ENCODE results near the gene PRRT4.

The PRRT4 gene

DNA sequence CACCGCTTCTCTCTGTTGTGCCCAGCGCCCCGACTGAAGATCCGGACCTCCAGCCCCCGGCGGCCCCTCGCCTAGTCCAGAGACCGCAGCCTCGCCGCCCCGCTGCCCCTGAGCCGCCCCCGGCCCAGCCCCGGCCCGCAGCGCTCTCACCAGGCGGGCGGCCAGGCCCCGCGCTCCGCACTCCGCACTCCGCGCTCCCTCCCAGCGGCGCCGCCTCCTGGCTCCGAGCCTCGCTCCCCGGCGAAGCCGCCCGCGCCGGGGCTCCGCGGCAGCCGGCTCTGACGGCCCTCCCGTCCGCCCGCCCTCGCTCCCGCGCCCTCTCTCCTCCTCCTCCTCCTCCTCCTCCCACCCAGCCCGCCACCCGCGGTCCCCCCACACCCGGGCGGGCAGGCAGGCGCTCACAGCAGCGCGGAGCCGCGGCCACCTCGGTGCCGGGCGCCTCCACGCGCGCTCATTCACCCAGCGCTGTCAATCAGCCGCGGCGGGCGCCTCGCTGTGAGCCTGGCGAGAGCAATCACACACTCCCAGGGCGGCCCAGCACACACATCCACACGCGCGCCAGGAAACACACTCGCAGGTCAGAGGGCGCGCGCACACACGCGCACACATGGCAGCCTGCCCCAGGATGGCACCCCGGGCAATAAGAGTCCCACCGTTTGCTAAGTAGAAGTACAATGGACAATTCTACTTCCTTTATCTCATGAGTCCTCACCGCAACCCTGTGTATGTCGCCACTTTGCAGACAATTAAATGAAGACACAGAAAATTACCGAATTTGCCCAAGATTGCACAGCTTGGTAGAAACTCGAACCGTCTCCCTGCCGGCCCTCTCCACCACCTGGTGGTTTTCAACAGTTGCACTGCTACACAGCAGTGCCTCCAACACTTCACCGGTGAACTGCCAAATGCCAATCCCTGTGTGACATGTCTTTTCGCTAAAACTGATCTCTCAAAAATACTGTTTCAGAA is at the start of gene PRRT4:
Gene PRRT4, minus strand, starts transcription at position 280 of the 969 bp plus-strand sequence.
- DNase-seq (ENCODE audit: low read depth in 3 of 3): peak in 2 of 3 experiments; percentile 26 to 37

DNA sequence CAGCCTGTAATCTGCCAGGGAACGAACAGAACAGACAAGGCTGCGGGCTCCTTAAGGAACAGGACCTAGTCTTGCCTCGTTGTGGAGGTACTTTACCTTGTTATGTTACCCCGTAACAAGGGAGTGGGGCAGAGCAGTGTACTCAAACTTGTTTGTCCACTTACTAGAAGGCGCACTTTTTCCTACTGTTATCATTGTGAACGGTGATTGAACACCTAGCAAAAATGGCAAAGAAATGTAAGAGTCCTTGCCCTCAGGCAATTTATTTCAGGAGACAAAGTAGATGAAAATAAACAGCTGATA is 48.9 kb upstream of the PRRT4 start:
- no peak for DNase-seq (ENCODE audit: low read depth in 3 of 3)

DNA sequence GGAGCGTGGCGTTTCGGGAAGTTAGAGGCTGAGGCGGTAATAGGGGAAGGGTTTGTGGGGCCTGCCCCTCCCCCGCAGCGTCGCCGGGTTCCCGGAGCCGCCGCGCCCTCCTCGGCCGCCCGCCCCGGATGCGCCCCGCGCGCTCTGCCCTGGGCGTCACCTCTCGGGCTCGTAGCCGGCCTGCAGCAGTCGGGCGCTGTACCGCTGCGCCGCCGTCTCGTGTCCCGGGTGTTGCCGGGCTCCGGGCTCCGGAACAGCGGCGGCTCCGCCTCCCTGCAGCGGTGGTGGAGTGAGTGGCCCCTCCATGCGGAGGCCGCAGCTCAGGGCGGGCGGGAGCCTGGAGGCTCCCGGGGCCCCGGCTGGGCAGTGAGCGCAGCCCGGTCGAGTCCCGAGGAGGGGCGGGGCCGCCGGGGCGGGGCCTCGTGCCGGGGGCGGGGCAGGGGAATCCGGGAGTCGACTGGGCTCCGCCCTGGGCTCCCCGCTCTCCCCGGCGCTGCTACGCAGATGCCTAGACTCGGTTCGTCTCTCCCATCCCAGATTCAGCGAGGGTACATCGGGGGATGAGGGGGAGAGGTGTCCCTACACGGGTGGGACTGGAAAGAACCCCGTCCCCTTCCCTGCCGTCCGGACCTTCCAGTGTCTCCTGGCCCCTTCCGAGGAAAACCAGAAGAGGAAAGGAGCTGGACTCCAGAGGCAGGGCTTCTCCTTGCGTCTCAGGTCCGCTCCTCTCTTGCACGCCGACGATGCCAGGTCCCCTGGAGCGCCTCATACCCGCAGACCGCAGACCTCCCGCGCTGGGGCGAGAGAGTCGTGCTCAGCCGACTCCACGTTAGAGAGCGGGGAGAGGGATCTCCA is 48.3 kb upstream of the PRRT4 start, which contains the start of gene IMPDH1:
Gene IMPDH1, minus strand, starts transcription at position 387 of the 855 bp plus-strand sequence. Its CDS starts 81 bp downstream, at position 306.
- DNase-seq (ENCODE audit: low read depth in 3 of 3): peak; percentile 75 to 88 (median 78)

DNA sequence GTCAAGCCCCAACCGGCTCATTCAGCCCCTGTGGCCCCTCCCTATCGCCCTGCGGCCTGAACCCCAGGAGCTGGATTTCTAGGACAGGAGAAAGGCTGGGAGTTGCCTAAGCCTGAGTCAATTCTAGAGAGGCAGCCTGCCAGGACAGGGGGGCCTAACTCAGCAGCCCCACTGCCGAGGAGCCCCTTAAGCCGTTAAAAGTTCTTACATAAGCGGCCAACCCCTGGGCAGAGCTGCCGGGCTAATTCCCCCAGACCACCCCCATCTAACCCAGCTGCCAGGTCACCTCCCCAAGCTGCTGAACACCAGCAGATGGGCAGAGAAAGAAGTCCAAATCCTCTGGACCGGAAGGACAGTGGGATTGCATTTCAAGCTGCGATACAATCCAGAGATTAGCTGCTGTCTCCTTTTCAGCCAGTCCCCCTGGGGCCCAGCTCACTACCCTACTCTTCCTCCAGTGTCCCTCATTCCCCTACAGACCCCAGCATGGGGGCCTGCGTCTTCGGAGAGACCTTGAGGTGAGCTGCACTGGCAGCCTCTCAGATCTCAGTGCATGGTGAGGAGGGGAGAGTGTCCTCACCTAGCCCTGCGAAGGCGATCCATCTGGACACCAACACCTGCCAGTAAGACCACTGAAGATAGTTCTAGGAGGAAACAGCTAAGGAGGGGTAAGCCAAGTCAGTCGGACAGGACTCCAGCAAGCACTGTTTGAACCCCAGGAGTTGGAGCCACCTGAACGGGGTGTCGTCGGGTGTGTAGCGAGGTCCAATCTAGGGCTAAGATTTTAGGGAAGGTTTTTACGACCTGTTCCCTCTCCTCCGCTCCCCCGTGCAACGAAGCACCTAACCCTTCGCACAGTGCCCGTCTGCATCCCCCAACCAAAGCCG is 47.5 kb upstream of the PRRT4 start:
- no peak for DNase-seq (ENCODE audit: low read depth in 3 of 3)

DNA sequence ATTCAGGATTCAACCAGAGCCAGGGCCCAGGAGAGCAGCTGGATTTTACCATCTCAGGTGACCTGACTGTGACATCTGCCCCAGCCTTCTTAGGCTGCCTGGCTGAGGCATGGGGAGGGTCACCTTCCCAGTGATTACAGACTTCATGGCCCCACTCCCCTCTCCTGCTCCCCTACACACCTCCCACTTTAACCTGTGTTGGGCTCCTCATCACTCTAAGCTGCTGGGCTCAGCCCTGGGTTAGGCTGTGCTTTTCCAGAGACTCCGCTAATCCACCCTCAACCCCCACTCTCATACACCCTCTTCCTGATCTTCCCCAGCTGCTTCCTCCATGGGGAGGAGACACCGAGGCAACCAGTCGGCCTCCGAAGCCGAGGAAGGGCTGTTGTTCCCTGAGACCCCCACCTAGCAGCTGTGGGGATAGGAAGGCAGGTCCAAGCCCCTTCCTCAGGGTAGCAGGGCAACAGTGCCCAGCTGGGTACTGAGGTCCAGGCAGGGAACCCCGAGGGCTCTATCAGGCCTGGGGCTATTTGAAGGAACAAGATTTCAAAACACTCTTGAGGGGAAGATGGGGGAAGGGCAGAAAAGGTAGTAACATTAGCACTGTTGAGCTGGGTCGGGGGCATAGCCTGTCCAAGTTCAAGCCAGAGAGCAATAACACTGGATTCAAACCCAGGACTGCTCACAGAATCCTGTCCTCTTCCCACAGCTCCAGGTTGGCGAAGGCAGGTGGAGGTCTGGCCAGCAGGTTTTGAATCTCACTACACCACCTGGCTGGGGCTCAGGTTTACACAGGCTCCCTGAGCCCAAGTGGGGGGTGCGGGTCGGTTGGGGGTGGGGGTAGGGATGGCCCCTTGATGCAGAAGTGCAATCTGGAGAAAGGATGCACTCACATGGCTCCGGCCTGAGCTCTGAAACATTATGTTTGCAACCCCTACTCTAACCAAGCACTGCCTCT is 46.5 kb upstream of the PRRT4 start:
- no peak for DNase-seq (ENCODE audit: low read depth in 3 of 3)

DNA sequence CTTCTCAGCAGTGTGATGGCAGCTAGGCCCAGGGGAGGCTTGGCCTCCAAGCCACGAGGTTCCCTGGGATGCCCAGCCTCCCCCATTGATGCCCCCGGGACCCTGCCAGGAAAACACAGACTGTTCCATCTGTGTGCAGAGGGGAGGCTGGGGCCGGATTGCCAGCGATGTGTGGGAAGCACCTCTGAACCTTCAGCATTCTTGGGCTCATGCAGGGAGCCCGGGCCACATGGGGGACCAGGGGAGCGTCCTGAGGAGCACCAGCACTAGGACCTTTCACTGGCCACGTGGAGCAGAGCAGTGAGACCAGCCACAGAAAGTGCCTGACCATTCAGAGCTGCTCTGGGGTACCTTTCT is 45.7 kb upstream of the PRRT4 start:
- DNase-seq (ENCODE audit: low read depth in 3 of 3): no peak

DNA sequence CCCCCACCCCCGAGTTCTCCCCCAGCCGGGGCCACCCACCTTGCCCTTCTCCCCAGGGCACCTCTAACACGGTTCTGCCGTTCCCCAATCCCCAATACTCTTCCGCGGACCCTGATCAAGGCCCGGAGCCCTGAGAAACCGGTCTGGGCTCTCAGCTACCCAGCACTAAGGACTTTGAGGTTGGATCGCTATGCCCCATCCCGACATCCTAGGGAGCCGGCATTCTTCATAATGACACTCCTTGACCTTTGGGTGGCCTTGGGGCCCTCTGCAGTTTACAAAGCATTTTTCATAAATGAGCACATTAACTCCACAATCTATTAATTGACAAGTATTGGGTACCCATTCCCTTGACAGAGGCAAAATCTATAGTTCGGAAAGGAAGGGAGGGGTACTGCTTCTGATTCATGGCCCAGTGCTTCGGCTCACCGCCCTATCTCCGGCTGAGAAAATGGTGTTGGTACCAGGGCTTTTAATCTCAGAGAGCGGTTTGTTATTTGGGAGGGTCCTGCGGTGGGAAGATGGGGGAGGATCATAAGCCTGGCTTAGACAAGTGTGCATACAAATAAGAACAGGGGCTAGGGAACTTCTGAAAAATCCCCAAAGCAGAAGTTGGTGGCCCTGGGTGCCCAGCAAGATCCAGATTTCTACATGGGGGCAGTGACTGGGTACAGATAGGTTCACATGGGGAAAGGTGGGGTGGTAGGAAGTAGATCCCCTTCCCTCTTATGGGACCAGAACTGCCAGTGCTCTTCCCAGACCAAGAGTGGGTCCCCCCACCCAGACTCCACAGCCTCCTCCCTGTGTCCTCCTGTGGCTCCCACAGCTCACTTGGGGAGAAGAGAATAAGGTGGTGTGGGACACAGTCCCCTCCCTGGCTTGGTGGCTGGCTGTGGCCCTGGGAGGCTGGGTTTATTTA is 45.1 kb upstream of the PRRT4 start:
- no peak for DNase-seq (ENCODE audit: low read depth in 3 of 3)

DNA sequence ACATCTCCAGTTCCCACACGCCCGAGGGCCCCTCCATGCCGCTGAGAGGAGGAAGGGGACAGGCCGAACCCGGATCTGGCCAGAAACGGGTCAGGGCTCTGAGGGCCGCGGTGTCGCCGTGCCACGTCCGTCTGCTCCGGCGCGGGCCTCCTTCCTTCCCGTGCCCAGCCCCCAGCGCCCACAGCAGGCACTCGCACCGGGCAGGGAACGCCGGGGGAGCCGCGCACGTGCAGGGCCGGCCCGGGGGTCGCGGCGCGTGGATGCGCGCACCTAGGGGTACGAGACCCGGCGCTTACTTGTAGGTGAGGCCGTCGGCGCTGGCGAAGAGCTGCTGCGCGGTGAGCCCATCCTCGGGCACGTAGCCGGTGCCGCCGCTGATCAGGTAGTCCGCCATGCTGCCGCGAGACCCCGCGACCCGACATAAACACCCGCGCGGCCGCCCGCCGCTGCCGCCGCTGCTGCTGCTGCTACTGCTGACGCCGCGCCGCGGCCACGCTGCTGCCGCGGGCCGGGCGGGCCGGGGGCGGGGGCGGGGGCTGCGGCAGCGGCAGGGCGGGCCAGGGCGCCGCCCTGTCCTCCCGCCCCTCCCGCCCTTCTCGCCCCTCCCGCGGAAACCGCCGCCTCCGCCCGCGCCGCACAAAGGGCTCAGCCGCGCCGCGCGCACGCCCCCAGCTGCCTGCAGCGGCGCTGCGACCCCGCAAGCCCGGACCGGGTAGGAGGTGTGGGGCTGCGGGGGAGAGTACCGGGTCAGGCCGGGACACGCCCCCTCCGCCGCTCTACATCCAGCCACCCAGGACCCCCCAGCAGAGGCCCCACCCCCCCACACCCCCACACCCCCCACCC is 44.2 kb upstream of the PRRT4 start:
- DNase-seq (ENCODE audit: low read depth in 3 of 3): peak; percentile 37 to 54 (median 41)

DNA sequence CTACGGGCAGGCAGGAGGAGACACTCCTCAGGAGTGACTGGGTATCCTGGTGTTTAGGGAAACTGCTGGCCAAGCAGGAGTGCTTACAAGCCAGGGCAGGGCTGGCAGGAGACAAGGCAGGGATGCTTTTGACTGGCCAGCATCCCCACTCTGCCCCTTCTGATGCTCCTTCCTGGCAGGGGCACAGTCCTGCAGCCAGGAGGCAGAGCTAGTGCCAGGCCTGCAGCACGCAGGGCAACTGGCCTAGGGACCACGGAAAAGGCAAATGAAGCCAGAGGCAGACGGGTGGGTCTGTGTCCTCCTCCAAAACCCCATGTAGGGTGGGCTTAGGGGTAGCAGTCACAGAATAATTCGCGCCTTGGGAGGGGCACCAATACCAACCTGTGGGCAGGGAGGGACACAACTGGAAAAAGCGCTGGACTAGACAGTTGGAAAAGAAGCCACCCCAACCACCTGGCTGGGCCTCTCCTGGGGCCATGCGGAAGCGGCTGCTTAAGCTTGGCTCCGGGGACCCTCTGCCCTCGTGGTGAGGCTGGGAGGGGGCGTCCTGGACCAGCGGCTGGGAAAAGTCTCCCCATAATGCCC is 43.5 kb upstream of the PRRT4 start:
- DNase-seq (ENCODE audit: low read depth in 3 of 3): no peak

DNA sequence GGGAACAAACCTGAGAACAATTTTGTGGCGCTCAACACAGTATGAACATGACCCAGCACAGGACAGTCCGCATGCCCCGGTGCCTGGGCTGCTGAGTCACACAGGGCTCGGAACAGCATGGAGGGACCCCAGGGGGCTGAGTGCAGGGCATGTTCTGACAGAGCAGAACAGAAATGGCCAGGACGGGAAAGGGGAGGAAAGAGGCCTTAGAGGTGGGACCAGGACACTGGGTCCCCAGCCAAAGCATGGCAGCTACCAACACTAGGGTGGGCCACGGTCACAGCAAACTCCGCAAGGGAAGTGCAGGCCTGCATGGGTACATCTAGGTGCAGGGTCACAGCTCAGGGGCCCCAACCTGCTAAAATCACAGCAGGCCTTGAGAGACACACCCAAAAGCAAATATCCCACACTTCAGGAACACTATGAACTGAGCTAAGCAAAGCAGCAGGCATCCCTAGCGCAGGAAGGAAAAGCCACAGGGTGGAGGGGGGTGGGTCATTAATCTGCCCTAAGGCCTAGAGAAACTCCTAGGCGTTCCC is 42.7 kb upstream of the PRRT4 start:
- no peak for DNase-seq (ENCODE audit: low read depth in 3 of 3)

DNA sequence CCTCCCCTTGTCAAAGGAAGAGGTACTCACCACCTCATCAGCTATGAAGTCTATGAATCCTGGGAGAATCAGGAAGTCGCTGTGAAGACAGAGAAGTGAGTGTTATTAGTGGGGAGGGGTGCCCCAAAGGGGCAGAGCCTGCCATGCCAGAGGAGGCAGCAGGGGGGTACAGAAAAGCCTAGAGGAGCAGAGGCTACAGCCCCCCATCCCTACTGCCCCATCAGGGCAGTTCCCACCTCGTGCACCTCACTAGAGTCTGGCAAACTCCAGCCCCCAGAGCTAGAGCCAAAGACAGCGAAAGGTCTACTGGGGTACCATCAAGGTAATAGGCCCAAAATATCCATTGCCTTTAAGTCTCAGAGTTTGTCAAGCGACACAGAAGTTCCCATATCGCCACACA is 42.2 kb upstream of the PRRT4 start:
- no peak for DNase-seq (ENCODE audit: low read depth in 3 of 3)

DNA sequence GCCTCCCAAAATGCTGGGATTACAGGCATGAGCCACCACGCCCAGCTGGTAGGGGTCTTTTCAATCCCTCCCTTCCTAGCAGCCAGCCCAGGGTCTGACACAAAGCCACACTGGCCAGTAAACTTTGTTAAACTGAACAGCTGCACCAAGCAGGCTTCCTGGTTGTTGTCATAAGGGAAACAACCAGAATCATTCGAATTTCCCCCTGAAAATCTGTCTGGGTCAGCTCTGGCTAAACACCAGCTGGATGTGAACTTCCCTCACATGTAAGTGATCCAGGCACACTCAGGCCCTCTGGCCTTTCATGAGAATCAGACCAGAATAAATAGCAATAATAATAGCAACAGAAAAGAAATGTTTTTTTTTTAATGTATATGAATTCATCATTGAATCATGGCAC is 40.9 kb upstream of the PRRT4 start:
- DNase-seq (ENCODE audit: low read depth in 3 of 3): no peak

DNA sequence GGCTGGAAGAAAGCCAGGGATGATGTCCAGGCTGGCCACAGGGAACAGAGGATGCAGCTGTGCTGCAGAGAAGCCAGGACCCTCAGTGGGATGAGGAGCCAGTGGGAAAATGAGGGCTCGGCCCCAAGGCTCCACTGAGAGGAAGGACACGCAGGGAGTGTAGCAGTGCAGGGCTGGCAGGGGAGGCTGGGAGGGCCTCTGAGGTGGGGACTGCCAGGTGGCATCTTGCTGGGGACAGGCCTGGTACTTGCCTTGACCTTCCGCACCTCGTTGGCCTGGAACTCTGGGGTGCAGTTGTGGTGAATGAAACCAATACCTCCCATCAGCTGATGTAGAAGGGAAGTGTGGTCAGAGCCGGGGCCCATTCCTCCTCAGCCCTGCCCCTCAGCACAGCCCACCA is 39.1 kb upstream of the PRRT4 start:
- DNase-seq (ENCODE audit: low read depth in 3 of 3): no peak

DNA sequence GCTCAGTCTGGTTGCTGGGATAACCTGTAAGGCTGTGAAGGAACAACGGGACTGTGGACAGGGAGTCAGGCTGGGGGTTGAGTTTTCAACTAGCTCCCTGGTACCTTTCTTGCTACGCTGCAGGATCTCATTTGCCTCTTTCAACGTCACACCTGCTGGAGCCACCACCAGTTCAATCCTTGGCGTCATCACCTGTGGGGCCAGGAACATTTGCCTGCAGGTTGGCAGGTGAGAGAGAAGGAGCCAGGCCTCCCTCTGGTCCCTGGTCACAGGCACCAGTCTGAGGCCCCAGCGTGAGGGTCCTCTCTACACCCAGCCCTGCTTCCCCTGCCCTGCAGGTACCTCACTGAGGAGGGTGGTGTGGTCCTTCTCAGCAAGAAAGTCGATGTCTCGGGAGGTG is 38.5 kb upstream of the PRRT4 start:
- DNase-seq (ENCODE audit: low read depth in 3 of 3): no peak

DNA sequence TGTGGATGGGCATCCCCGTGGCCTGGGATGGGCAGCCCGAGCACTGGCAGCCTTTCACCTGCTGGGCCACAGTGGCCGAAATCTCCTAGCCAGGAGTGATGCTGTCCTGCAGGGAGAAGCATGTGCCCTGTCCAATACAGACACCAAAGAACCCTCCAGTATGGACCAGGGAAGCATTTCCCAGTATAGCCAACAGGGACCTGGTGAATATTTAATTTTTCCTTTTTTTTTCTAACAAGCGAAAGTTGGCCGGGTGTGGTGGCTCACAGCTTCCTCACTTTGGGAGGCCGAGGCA is 37.3 kb upstream of the PRRT4 start:
- DNase-seq (ENCODE audit: low read depth in 3 of 3): no peak

DNA sequence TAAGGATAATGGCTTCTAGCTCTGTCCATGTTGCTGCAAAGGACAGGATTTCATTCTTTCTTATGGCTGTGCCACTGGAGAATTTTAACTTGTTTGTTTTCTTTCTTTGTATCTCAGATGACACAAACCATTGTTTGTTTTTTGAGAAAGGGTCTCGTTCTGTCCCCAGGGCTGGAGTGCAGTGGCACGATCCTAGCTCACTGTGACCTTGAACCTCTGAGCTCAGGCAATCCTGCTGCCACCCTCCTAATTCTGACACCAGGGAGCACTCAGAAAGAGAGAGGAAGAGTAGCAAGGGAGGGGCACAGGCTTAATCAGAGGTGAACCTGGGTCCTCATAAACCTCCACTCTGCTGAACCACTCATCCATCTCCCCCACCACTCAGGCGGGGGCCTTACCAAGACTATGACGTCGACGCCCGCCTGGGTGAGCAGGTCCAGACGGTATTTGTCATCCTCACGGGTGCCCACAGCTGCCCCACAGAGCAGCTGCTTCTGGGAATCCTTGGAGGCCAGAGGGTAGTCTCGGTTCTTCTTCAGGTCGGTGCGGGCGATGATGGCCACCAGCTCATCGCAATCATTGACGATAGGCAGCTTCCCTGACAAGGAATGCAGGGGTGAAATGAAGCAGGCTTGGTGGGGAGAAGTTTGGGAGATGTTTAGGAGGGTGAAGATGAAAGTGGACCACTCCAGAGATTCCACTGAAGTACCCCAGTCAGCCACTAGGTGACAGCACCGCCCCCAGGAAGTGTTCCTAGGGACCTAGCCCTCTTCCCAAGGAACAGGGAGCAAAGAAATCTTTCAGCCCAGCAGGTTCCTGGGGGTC is 36.7 kb upstream of the PRRT4 start:
- DNase-seq (ENCODE audit: low read depth in 3 of 3): peak in 1 of 3 experiments; percentile 23

DNA sequence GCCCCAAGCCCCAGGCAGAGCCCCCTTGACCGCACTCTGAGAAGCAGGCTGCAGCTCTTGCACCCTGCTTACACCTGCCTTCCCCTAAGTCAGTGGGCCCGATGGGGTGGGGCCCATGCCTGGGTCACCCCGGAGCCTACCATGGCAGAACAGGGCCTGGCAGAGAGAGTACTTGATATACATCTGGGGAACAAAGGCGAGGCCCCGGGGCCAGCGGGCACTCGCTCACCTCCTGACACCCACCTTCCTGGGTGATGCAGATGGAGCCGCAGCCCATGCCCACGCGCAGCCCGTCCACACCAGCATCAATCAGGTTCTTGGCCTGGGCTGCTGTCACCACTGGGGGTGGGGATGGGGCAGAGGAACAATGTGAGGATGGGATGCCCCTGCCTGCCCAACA is 34.9 kb upstream of the PRRT4 start:
- DNase-seq (ENCODE audit: low read depth in 3 of 3): no peak
